H1 (cell line): ENCODE measurements around the gene RGS4. TPM values are rescaled to one million over a fixed set of nuclear protein-coding genes. Genes with fewer than 3 reads are reported as not detected.

Source experiments
- CTCF ChIA-PET: fragments of 300-600 bp; sonication (Branson Sonifier 250); formaldehyde crosslinking; loops from one replicate; lab custom pipeline; 2021; ENCODE audit not compliant: partially characterized antibody; lab: Charles Lee
- POLR2A ChIA-PET: fragments of 300-600 bp; sonication (Branson Sonifier 250); formaldehyde crosslinking; loops from one replicate; lab custom pipeline; 2021; ENCODE audit warnings: inconsistent platforms; ENCODE audit not compliant: partially characterized antibody; lab: Charles Lee
- DNase-seq, 2 experiments: peaks; one replicate each; pipeline versions ENCODE4 v3.0.0 to v3.0.0-alpha.2; 2010 to 2022; ENCODE audit warnings: low spot score in 2 of 2, low read depth in 1 of 2, mixed read lengths in 1 of 2
- FAIRE-seq: peaks from 2 replicates; lab custom pipeline; 2011; peaks lifted over from hg19 to GRCh38; lab: Jason Lieb, UNC
- H2AFZ ChIP-seq: 2 replicates; pipeline ENCODE4 v1.8.1; 2012; ENCODE audit warnings: low read length, inconsistent platforms
- H2AK5ac ChIP-seq: 2 replicates; pipeline ENCODE4 v1.6.1; 2013; ENCODE audit warnings: low read depth, low read length
- H2BK120ac ChIP-seq: replicated peaks from 2 replicates; pipeline ENCODE3; 2013; ENCODE audit warnings: low read depth, low read length, inconsistent platforms
- H2BK12ac ChIP-seq: 2 replicates; pipeline ENCODE4 v1.6.1; 2013; ENCODE audit warnings: low read depth, low read length
- H2BK15ac ChIP-seq: 2 replicates; pipeline ENCODE4 v1.6.1; 2013; ENCODE audit warnings: low read length
- H2BK20ac ChIP-seq: 2 replicates; pipeline ENCODE4 v1.6.1; 2013; ENCODE audit warnings: low read length
- H2BK5ac ChIP-seq: 2 replicates; pipeline ENCODE4 v1.6.1; 2013; ENCODE audit warnings: low read depth, low read length
- H3K14ac ChIP-seq: 2 replicates; pipeline ENCODE4 v1.6.1; 2013; ENCODE audit warnings: inconsistent platforms; ENCODE audit not compliant: insufficient read length
- H3K18ac ChIP-seq: 2 replicates; pipeline ENCODE4 v1.6.1; 2013; ENCODE audit warnings: low read length; ENCODE audit errors: extremely low read depth
- H3K23ac ChIP-seq: 2 replicates; pipeline ENCODE4 v1.6.1; 2013; ENCODE audit warnings: inconsistent platforms; ENCODE audit not compliant: insufficient read length
- H3K23me2 ChIP-seq: 2 replicates; pipeline ENCODE4 v1.6.1; 2013; ENCODE audit warnings: low read depth, low read length
- H3K27ac ChIP-seq: 2 replicates; pipeline ENCODE4 v1.6.1; 2011; ENCODE audit warnings: low read depth, low read length, inconsistent platforms
- H3K27me3 ChIP-seq, 4 experiments: replicated peaks in 1 of 4; 1 replicate in 1 of 4; 2 replicates in 3 of 4; pipeline versions ENCODE4 v1.6.1 to v1.8.1; 2011 to 2013; ENCODE audit warnings: low read length in 3 of 4, mild to moderate bottlenecking in 3 of 4, inconsistent platforms in 2 of 4, mixed read lengths in 2 of 4, moderate library complexity in 1 of 4; ENCODE audit not compliant: control insufficient read depth in 3 of 4, insufficient read depth in 3 of 4; ENCODE audit errors: extremely low read depth in 1 of 4
- H3K36me3 ChIP-seq, 4 experiments: 2 replicates each; pipeline versions ENCODE4 v1.6.1 to v1.8.1; 2011 to 2013; ENCODE audit warnings: mild to moderate bottlenecking in 4 of 4, low read length in 3 of 4, moderate library complexity in 2 of 4, control low read depth in 1 of 4, inconsistent platforms in 1 of 4; ENCODE audit not compliant: insufficient read depth in 4 of 4, control insufficient read depth in 2 of 4
- H3K4ac ChIP-seq: replicated peaks from 2 replicates; pipeline ENCODE3; 2013; ENCODE audit warnings: low read length, low read depth, mixed read lengths, inconsistent platforms; ENCODE audit not compliant: insufficient read length
- H3K4me1 ChIP-seq, 4 experiments: replicated peaks in 1 of 4; 1 replicate in 1 of 4; 2 replicates in 3 of 4; pipeline versions ENCODE4 v1.6.1 to v1.8.1; 2011 to 2013; ENCODE audit warnings: low read length in 3 of 4, inconsistent platforms in 2 of 4, mixed read lengths in 1 of 4; ENCODE audit not compliant: insufficient read depth in 4 of 4, control insufficient read depth in 3 of 4
- H3K4me2 ChIP-seq, 2 experiments: 2 replicates each; pipeline versions ENCODE4 v1.6.1 to v1.8.1; 2011 to 2013; ENCODE audit warnings: low read depth in 2 of 2, low read length in 2 of 2, control low read depth in 1 of 2, inconsistent platforms in 1 of 2, mild to moderate bottlenecking in 1 of 2; ENCODE audit not compliant: insufficient read depth in 1 of 2
- H3K4me3 ChIP-seq, 4 experiments: fragments of 200-600, 300-600 bp in 1 of 4; sonication (generic), shearing (Covaris generic), sonication (Bioruptor Twin) in 1 of 4; 2 replicates each; pipeline versions ENCODE4 v1.5.1 to v1.8.1; 2011 to 2016; ENCODE audit warnings: low read length in 4 of 4, low read depth in 3 of 4, control low read depth in 2 of 4, inconsistent platforms in 2 of 4, mild to moderate bottlenecking in 2 of 4, mixed read lengths in 1 of 4, moderate library complexity in 1 of 4; ENCODE audit not compliant: insufficient read depth in 2 of 4; ENCODE audit errors: extremely low read depth in 1 of 4
- H3K56ac ChIP-seq: replicated peaks from 2 replicates; pipeline ENCODE3; 2013; ENCODE audit warnings: low read depth, mild to moderate bottlenecking, mixed read lengths, low read length, inconsistent platforms; ENCODE audit not compliant: insufficient read length
- H3K79me1 ChIP-seq: 2 replicates; pipeline ENCODE4 v1.6.1; 2013; ENCODE audit warnings: low read depth, low read length, control low read depth
- H3K79me2 ChIP-seq, 2 experiments: 2 replicates each; pipeline versions ENCODE4 v1.6.1 to v1.8.1; 2012 to 2013; ENCODE audit warnings: low read length in 2 of 2, mild to moderate bottlenecking in 2 of 2, inconsistent platforms in 1 of 2; ENCODE audit not compliant: insufficient read depth in 2 of 2, control insufficient read depth in 1 of 2
- H3K9ac ChIP-seq, 4 experiments: replicated peaks in 1 of 4; 1 replicate in 1 of 4; 2 replicates in 3 of 4; pipeline versions ENCODE4 v1.6.1 to v1.8.1; 2011 to 2013; ENCODE audit warnings: low read depth in 3 of 4, low read length in 3 of 4, control low read depth in 2 of 4, mild to moderate bottlenecking in 2 of 4, moderate library complexity in 2 of 4, inconsistent platforms in 1 of 4; ENCODE audit errors: extremely low read depth in 1 of 4
- H3K9me3 ChIP-seq, 2 experiments: 2 replicates each; pipeline versions ENCODE4 v1.6.1 to v1.8.1; 2012 to 2013; ENCODE audit warnings: mild to moderate bottlenecking in 2 of 2, moderate library complexity in 2 of 2, control low read depth in 1 of 2, inconsistent platforms in 1 of 2, low read depth in 1 of 2, low read length in 1 of 2, mixed read lengths in 1 of 2; ENCODE audit not compliant: insufficient read depth in 2 of 2
- H4K20me1 ChIP-seq, 2 experiments: replicated peaks in 1 of 2; 2 replicates each; pipeline versions ENCODE3 to v1.8.1; 2011 to 2013; ENCODE audit warnings: inconsistent platforms in 2 of 2, low read length in 2 of 2, mild to moderate bottlenecking in 1 of 2; ENCODE audit not compliant: insufficient read depth in 2 of 2, control insufficient read depth in 1 of 2
- H4K5ac ChIP-seq: 2 replicates; pipeline ENCODE4 v1.6.1; 2013; ENCODE audit warnings: low read length, low read depth, mixed read lengths, inconsistent platforms; ENCODE audit not compliant: insufficient read length
- H4K8ac ChIP-seq: 2 replicates; pipeline ENCODE4 v1.8.0; 2013; ENCODE audit warnings: mild to moderate bottlenecking, moderate library complexity, low read length, inconsistent platforms; ENCODE audit not compliant: insufficient read depth; ENCODE audit errors: extremely low read depth
- H4K91ac ChIP-seq: replicated peaks from 2 replicates; pipeline ENCODE3; 2013; ENCODE audit warnings: low read length, mixed read lengths, inconsistent platforms; ENCODE audit not compliant: insufficient read length
- BRCA1 ChIP-seq: IDR thresholded peaks from 2 replicates; pipeline ENCODE4 v1.6.1; 2012; ENCODE audit warnings: low read depth, low read length, improper control_type of control experiment
- EGR1 ChIP-seq: IDR thresholded peaks from 2 replicates; pipeline ENCODE4 v1.6.1; 2011; ENCODE audit warnings: low read depth, low read length, borderline replicate concordance
- JUN ChIP-seq: IDR thresholded peaks from 2 replicates; pipeline ENCODE4 v1.6.1; 2011; ENCODE audit warnings: low read depth, mild to moderate bottlenecking, improper control_type of control experiment, low read length
- KDM1A ChIP-seq: fragments of 200-600, 300-600 bp; sonication (generic); IDR thresholded peaks from 2 replicates; pipeline ENCODE4 v1.7.1; 2016; ENCODE audit warnings: mild to moderate bottlenecking, low read length, borderline replicate concordance
- MAFK ChIP-seq: IDR thresholded peaks from 2 replicates; pipeline ENCODE4 v1.6.1; 2012; ENCODE audit warnings: low read depth, mild to moderate bottlenecking, improper control_type of control experiment, low read length
- PHF8 ChIP-seq: fragments of 200-600 bp; sonication (generic); conservative IDR thresholded peaks from 2 replicates; pipeline ENCODE4 v1.7.1; 2012; ENCODE audit warnings: low read depth, mild to moderate bottlenecking, inconsistent platforms, low read length, moderate library complexity
- RAD21 ChIP-seq, 2 experiments: IDR thresholded peaks in 1 of 2; conservative IDR thresholded peaks in 1 of 2; 2 replicates each; pipeline ENCODE4 v1.6.1; 2011; ENCODE audit warnings: low read depth in 2 of 2, low read length in 2 of 2, improper control_type of control experiment in 1 of 2, inconsistent platforms in 1 of 2, mild to moderate bottlenecking in 1 of 2, moderate library complexity in 1 of 2
- RXRA ChIP-seq: IDR thresholded peaks from 2 replicates; pipeline ENCODE4 v1.6.1; 2011; ENCODE audit warnings: low read depth, mild to moderate bottlenecking, low read length, moderate library complexity; ENCODE audit not compliant: insufficient read depth
- TAF7 ChIP-seq: optimal IDR thresholded peaks from 2 replicates; pipeline ENCODE3; 2011; ENCODE audit warnings: low read depth, mild to moderate bottlenecking, inconsistent platforms, low read length, moderate library complexity, borderline replicate concordance
- polyA plus RNA-seq, 7 experiments: library from polyadenylated mRNA; depleted of rRNA in 3 of 7; stranded (reverse) in 5 of 7; unstranded in 2 of 7; fragments of >200 nt in 5 of 7; fragments of 200-250 nt in 2 of 7; gene quantifications; 1 replicate in 5 of 7; 2 replicates in 1 of 7; 4 replicates in 1 of 7; pipeline versions ENCODE4 v1.2.1 to v1.2.3, GENCODE V29; 2011 to 2013; ENCODE audit warnings: missing spikeins in 2 of 7, mixed read lengths in 2 of 7
- total RNA-seq: library from RNA; stranded (reverse); fragmentation: NEBNext Ultra II Directional; extraction: Animal tissue kit (Norgen Biotek cat#: 25700); gene quantifications from 2 replicates; pipeline ENCODE4 v1.2.1, GENCODE V29; 2021
- TF ChIP-seq, protein P1 (sequence below), 3 experiments: IDR thresholded peaks; 1 replicate in 2 of 3; 2 replicates in 1 of 3; pipeline versions ENCODE4 v1.5.1 to v1.6.1; 2011; ENCODE audit warnings: low read length in 3 of 3, mild to moderate bottlenecking in 3 of 3, inconsistent platforms in 2 of 3, low read depth in 1 of 3, moderate library complexity in 1 of 3; ENCODE audit not compliant: insufficient read depth in 1 of 3; ENCODE audit errors: control extremely low read depth in 1 of 3

Gene RGS4
- total and polyA plus RNA-seq, 2 of the 8 experiments (the other 6 are each of a cell fraction or from before 2014, with no cell fraction given), result 0.26 to 0.74 TPM

DNA sequence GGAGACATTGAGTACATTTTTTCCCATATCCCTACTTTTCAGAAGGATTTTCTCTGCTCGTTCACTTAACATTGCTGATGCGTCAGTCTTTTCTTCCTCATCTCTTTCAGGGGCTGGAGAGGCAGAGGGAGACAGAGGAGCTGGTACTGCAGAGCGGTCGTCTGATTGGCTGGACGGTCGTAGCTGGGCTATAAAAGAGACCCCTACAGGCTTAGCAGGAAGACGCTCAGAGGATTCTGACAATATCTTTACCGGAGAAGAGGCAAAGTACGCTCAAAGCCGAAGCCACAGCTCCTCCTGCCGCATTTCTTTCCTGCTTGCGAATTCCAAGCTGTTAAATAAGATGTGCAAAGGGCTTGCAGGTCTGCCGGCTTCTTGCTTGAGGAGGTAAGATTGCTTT lies at the start of gene RGS4 (continued):
- TF ChIP-seq BRCA1, result no peak

- Histone ChIP-seq H2BK15ac (no peak overlapping the region), H3K4me3 (no peak overlapping the region), H3K4ac (no peak overlapping the region), H4K91ac (no peak overlapping the region), H2AK5ac (no peak overlapping the region), H3K18ac (no peak overlapping the region), H3K4me2 (no peak overlapping the region), H3K27ac (no peak overlapping the region), H3K36me3 (no peaks in the 10 kb centered on the region), H4K20me1 (no peaks in the 10 kb centered on the region), H3K23me2 (no peaks in the 10 kb centered on the region), H3K23ac (no peak overlapping the region), H3K79me1 (no peaks in the 10 kb centered on the region), H2BK12ac (no peak overlapping the region), H2BK20ac (no peak overlapping the region), H3K56ac (no peak overlapping the region), H4K8ac (no peak overlapping the region), H2BK120ac (no peak overlapping the region), H2BK5ac (no peak overlapping the region), H3K9me3 (peaks cover 0 to 7% of the 10 kb centered on the region in 2 experiments; a peak in 1 of 4 replicates), H3K14ac (no peak overlapping the region), H3K9ac (no peak overlapping the region), H3K4me1 (no peaks in the 10 kb centered on the region; a peak in 1 of 7 replicates), H2AFZ (no peak overlapping the region), H4K5ac (no peak overlapping the region), H3K27me3 (no peaks in the 10 kb centered on the region), H3K79me2 (no peaks in the 10 kb centered on the region)
- FAIRE-seq (no peak), DNase-seq (no peak)
- CTCF ChIA-PET, result no interaction called here
- POLR2A ChIA-PET, result interaction anchor here (0.5 kb wide), 1 partner anchor 141 kb away, joined by 3 read pairs; no protein-coding TSS in a partner anchor
- TF ChIP-seq PHF8, result no peak
- no peak for TF ChIP-seq RAD21 (IDR thresholded peaks at IDR 0.05 in 1 of 2, conservative IDR thresholded peaks at IDR 0.05 in 1 of 2; ENCODE audit: low read depth in 2 of 2, low read length in 2 of 2)
- TF ChIP-seq EGR1, result no peak
- TF ChIP-seq RXRA, result no peak
- no peak for TF ChIP-seq KDM1A
- no peak for TF ChIP-seq JUN
- no peak for TF ChIP-seq TAF7
- no peak for TF ChIP-seq MAFK
- TF ChIP-seq, protein P1, sequence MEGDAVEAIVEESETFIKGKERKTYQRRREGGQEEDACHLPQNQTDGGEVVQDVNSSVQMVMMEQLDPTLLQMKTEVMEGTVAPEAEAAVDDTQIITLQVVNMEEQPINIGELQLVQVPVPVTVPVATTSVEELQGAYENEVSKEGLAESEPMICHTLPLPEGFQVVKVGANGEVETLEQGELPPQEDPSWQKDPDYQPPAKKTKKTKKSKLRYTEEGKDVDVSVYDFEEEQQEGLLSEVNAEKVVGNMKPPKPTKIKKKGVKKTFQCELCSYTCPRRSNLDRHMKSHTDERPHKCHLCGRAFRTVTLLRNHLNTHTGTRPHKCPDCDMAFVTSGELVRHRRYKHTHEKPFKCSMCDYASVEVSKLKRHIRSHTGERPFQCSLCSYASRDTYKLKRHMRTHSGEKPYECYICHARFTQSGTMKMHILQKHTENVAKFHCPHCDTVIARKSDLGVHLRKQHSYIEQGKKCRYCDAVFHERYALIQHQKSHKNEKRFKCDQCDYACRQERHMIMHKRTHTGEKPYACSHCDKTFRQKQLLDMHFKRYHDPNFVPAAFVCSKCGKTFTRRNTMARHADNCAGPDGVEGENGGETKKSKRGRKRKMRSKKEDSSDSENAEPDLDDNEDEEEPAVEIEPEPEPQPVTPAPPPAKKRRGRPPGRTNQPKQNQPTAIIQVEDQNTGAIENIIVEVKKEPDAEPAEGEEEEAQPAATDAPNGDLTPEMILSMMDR (IDR thresholded peaks at IDR 0.05; ENCODE audit: control extremely low read depth in 1 of 3, insufficient read depth in 1 of 3, low read depth in 1 of 3, low read length in 3 of 3), result no peak
Observed at GRCh38 chr1:163022129-163022528, 47.0 kb upstream of the RGS4 start.
